SK-N-MC (cell line): Measurements from ENCODE around the gene PDZRN3.

Experiments
- EZH2 ChIP-seq: fragments of 200-600 bp; sonication (generic); IDR thresholded peaks from one replicate; pipeline ENCODE4 v1.6.1; 2017; ENCODE audit warnings: antibody characterized with exemption
- POLR2AphosphoS5 ChIP-seq: IDR thresholded peaks from 2 replicates; pipeline ENCODE4 v1.6.1; 2012; ENCODE audit warnings: mild to moderate bottlenecking, low read depth, low read length, borderline replicate concordance

GRCh38 chr3:73461547-73461946, 163.2 kb downstream of the PDZRN3 start:
- no peak for TF ChIP-seq EZH2
- TF ChIP-seq POLR2AphosphoS5, result no peak
